CD4-positive, alpha-beta T cell treated with Interleukin-2 at 100 ng/mL for 4 hours (primary cell): ENCODE measurements around the gene ADAT3.

Source experiments
- DNase-seq: peaks from one replicate; pipeline ENCODE4 v3.0.0-alpha.2; 2020; ENCODE audit warnings: low spot score

Gene ADAT3

GRCh38 chr19:1912760-1913505 is 7.7 kb downstream of the ADAT3 start:
- no peak for DNase-seq

- no peak for DNase-seq
Observed at GRCh38 chr19:1913781-1914577, 8.8 kb downstream of the ADAT3 start.

GRCh38 chr19:1914826-1915341 is 9.7 kb downstream of the ADAT3 start:
- DNase-seq: no peak

GRCh38 chr19:1917146-1917545 is 11.9 kb downstream of the ADAT3 start:
- no peak for DNase-seq

GRCh38 chr19:1917926-1918325 is 12.7 kb downstream of the ADAT3 start:
- DNase-seq: no peak

- no peak for DNase-seq
Observed at GRCh38 chr19:1918975-1919374, 13.8 kb downstream of the ADAT3 start.

- no peak for DNase-seq
Observed at GRCh38 chr19:1920644-1921043, 15.4 kb downstream of the ADAT3 start.

- DNase-seq: no peak
Observed at GRCh38 chr19:1921326-1921725, 16.1 kb downstream of the ADAT3 start.

- DNase-seq: no peak
Observed at GRCh38 chr19:1921825-1922224, 16.6 kb downstream of the ADAT3 start.

GRCh38 chr19:1922803-1923202 is 17.6 kb downstream of the ADAT3 start:
- no peak for DNase-seq

GRCh38 chr19:1923319-1923718 is 18.1 kb downstream of the ADAT3 start:
- DNase-seq: peak; percentile 24

- no peak for DNase-seq
Observed at GRCh38 chr19:1924320-1924961, 19.2 kb downstream of the ADAT3 start.

GRCh38 chr19:1925544-1925943 is 20.3 kb downstream of the ADAT3 start:
- DNase-seq: no peak

GRCh38 chr19:1929021-1929742 is 24.0 kb downstream of the ADAT3 start:
- peak; percentile 83 for DNase-seq

- no peak for DNase-seq
Observed at GRCh38 chr19:1931445-1931844, 26.2 kb downstream of the ADAT3 start.

GRCh38 chr19:1932395-1932794 is 27.2 kb downstream of the ADAT3 start:
- DNase-seq: no peak

- DNase-seq: no peak
Observed at GRCh38 chr19:1933244-1933643, 28.0 kb downstream of the ADAT3 start.

GRCh38 chr19:1933942-1934341 is 28.7 kb downstream of the ADAT3 start:
- DNase-seq: no peak

- no peak for DNase-seq
Observed at GRCh38 chr19:1935484-1936208, 30.4 kb downstream of the ADAT3 start.

- no peak for DNase-seq
Observed at GRCh38 chr19:1936430-1936829, 31.2 kb downstream of the ADAT3 start.

- no peak for DNase-seq
Observed at GRCh38 chr19:1936916-1937610, 31.9 kb downstream of the ADAT3 start.
